Stomach (tissue), 4 donors: ENCODE measurements around the gene ANK2.

ENCODE experiments used
- CTCF ChIP-seq, 7 experiments: fragments of 450-650 bp in 4 of 7; fragments of 200-600 bp in 3 of 7; sonication (generic) in 3 of 7; IDR thresholded peaks; one replicate each; pipeline ENCODE4 v1.5.1; 2016 to 2019; ENCODE audit warnings: antibody characterized with exemption in 7 of 7, control low read depth in 2 of 7, mild to moderate bottlenecking in 1 of 7
- POLR2A ChIP-seq, 4 donors: fragments of 450-650 bp; IDR thresholded peaks; one replicate each; pipeline ENCODE4 v1.6.1; 2016; ENCODE audit warnings: antibody characterized with exemption in 4 of 4, control low read depth in 2 of 4, mild to moderate bottlenecking in 1 of 4, moderate library complexity in 1 of 4
- POLR2AphosphoS5 ChIP-seq, 3 donors: sonication (generic); formaldehyde crosslinking; IDR thresholded peaks; one replicate each; pipeline ENCODE4 v1.6.1; 2016; ENCODE audit warnings: antibody characterized with exemption in 3 of 3

GRCh38 chr4:113080624-113081023, 31.2 kb downstream of the ANK2 start:
- TF ChIP-seq CTCF (IDR thresholded peaks at IDR 0.05) (no peak), POLR2A (IDR thresholded peaks at IDR 0.05) (no peak), POLR2AphosphoS5 (IDR thresholded peaks at IDR 0.05) (no peak)
